ENCODE measurements around the gene KCTD21. TPM values are rescaled to one million over a fixed set of nuclear protein-coding genes. Genes with fewer than 3 reads are reported as not detected.

KCTD21 gene
- total RNA-seq, 3 donors from 2014 or later = 8.5 to 13.1 (median 8.8) TPM

- H3K27ac ChIP-seq = peak overlapping the region; percentile 50 to 54
- DNase-seq (ENCODE audit: low spot score in 2 of 2) = no peak
- H3K9me3 ChIP-seq = no peaks in the 10 kb centered on the region
- TF ChIP-seq CTCF (IDR thresholded peaks at IDR 0.05) = no peak
- no peak for TF ChIP-seq POLR2A (IDR thresholded peaks at IDR 0.05)
- no peak for TF ChIP-seq POLR2AphosphoS5 (IDR thresholded peaks at IDR 0.05)
- intact Hi-C loops (cut with DNase I; ENCODE audit: low total_unique reads) = no loop called here
- no peaks in the 10 kb centered on the region for H3K36me3 ChIP-seq
- H3K27me3 ChIP-seq = no peaks in the 10 kb centered on the region
- no peak overlapping the region for H3K4me3 ChIP-seq
- H3K4me1 ChIP-seq = no peaks in the 10 kb centered on the region
Measured at GRCh38 chr11:78158987-78159652, 29.3 kb downstream of the KCTD21 start.

- H3K36me3 ChIP-seq = no peaks in the 10 kb centered on the region
- TF ChIP-seq POLR2A (IDR thresholded peaks at IDR 0.05) = no peak
- TF ChIP-seq CTCF (IDR thresholded peaks at IDR 0.05) = no peak
- no peak for TF ChIP-seq POLR2AphosphoS5 (IDR thresholded peaks at IDR 0.05)
- intact Hi-C loops (cut with DNase I; ENCODE audit: low total_unique reads) = no loop called here
- H3K4me1 ChIP-seq = no peaks in the 10 kb centered on the region
- no peaks in the 10 kb centered on the region for H3K27me3 ChIP-seq
- no peak overlapping the region for H3K4me3 ChIP-seq
- no peak for DNase-seq (ENCODE audit: low spot score in 2 of 2)
- H3K9me3 ChIP-seq = no peaks in the 10 kb centered on the region
- H3K27ac ChIP-seq = peak overlapping the region in 1 of 2 donors; percentile 35
Measured at GRCh38 chr11:78156127-78156844, 32.1 kb downstream of the KCTD21 start.

- H3K4me1 ChIP-seq = no peaks in the 10 kb centered on the region
- TF ChIP-seq POLR2A (IDR thresholded peaks at IDR 0.05) (no peak), CTCF (IDR thresholded peaks at IDR 0.05) (no peak), POLR2AphosphoS5 (IDR thresholded peaks at IDR 0.05) (no peak)
- intact Hi-C loops (cut with DNase I; ENCODE audit: low total_unique reads) = no loop called here
- no peak for DNase-seq (ENCODE audit: low spot score in 2 of 2)
- no peaks in the 10 kb centered on the region for H3K27me3 ChIP-seq
- no peak overlapping the region for H3K4me3 ChIP-seq
- H3K36me3 ChIP-seq = no peaks in the 10 kb centered on the region
- H3K27ac ChIP-seq = no peak overlapping the region
- no peaks in the 10 kb centered on the region for H3K9me3 ChIP-seq
Measured at GRCh38 chr11:78151804-78152203, 36.6 kb downstream of the KCTD21 start.

GRCh38 chr11:78150754-78151153 lies 37.7 kb downstream of the KCTD21 start:
- H3K9me3 ChIP-seq = no peaks in the 10 kb centered on the region
- no peak overlapping the region for H3K27ac ChIP-seq
- intact Hi-C loops (cut with DNase I; ENCODE audit: low total_unique reads) = no loop called here
- no peak for DNase-seq (ENCODE audit: low spot score in 2 of 2)
- TF ChIP-seq CTCF (IDR thresholded peaks at IDR 0.05) (no peak), POLR2A (IDR thresholded peaks at IDR 0.05) (no peak), POLR2AphosphoS5 (IDR thresholded peaks at IDR 0.05) (no peak)
- no peaks in the 10 kb centered on the region for H3K36me3 ChIP-seq
- no peaks in the 10 kb centered on the region for H3K4me1 ChIP-seq
- no peaks in the 10 kb centered on the region for H3K27me3 ChIP-seq
- H3K4me3 ChIP-seq = no peak overlapping the region

GRCh38 chr11:78150346-78150745 lies 38.1 kb downstream of the KCTD21 start:
- no peak for DNase-seq (ENCODE audit: low spot score in 2 of 2)
- no peak for TF ChIP-seq POLR2AphosphoS5 (IDR thresholded peaks at IDR 0.05)
- no peak for TF ChIP-seq CTCF (IDR thresholded peaks at IDR 0.05)
- TF ChIP-seq POLR2A (IDR thresholded peaks at IDR 0.05) = no peak
- Histone ChIP-seq H3K9me3 (no peaks in the 10 kb centered on the region), H3K27ac (no peak overlapping the region), H3K4me3 (no peak overlapping the region), H3K36me3 (no peaks in the 10 kb centered on the region), H3K4me1 (no peaks in the 10 kb centered on the region), H3K27me3 (no peaks in the 10 kb centered on the region)
- intact Hi-C loops (cut with DNase I; ENCODE audit: low total_unique reads) = no loop called here
